NCI-H187 treated with DMSO at 0.1 percent for 48 hours (cell line): ENCODE results near the gene SMCO1.
"Not testable (repeated sequence)": the region's sequence is repeated elsewhere in the genome, so short reads cannot be mapped to it uniquely, and the experiment has no call there.

Source experiments
- DNase-seq: peaks from one replicate; lab custom pipeline; 2025; lab: John Stamatoyannopoulos, UW

Gene SMCO1

GRCh38 chr3:196521291-196521690 is 6.1 kb upstream of the SMCO1 start:
- not testable (repeated sequence) for DNase-seq

GRCh38 chr3:196519718-196520082 is 4.6 kb upstream of the SMCO1 start:
- DNase-seq: no peak

- no peak for DNase-seq
Observed at GRCh38 chr3:196518966-196519717, 4.0 kb upstream of the SMCO1 start.

GRCh38 chr3:196517919-196518318 is 2.8 kb upstream of the SMCO1 start:
- DNase-seq: no peak

- no peak for DNase-seq
Observed at GRCh38 chr3:196517162-196517800, 2.1 kb upstream of the SMCO1 start.

GRCh38 chr3:196514350-196514716 is 813 bp downstream of the SMCO1 start:
- DNase-seq: no peak

- no peak for DNase-seq
Observed at GRCh38 chr3:196513697-196514349, 1.3 kb downstream of the SMCO1 start.

GRCh38 chr3:196511646-196512425 is 3.3 kb downstream of the SMCO1 start:
- DNase-seq: not testable (repeated sequence)

- DNase-seq: not testable (repeated sequence)
Observed at GRCh38 chr3:196511108-196511507, 4.0 kb downstream of the SMCO1 start.

GRCh38 chr3:196506687-196507086 is 8.5 kb downstream of the SMCO1 start:
- DNase-seq: no peak

GRCh38 chr3:196504556-196504955 is 10.6 kb downstream of the SMCO1 start:
- no peak for DNase-seq

GRCh38 chr3:196504077-196504398 is 11.1 kb downstream of the SMCO1 start:
- not testable (repeated sequence) for DNase-seq

- peak; percentile 68 for DNase-seq
Observed at GRCh38 chr3:196503196-196504076, 11.7 kb downstream of the SMCO1 start, which contains the start of gene RNF168. Gene RNF168, minus strand, starts transcription at chr3:196503768. Its CDS starts 595 bp downstream, at chr3:196503173.

- DNase-seq: no peak
Observed at GRCh38 chr3:196502775-196503195, 12.4 kb downstream of the SMCO1 start.

GRCh38 chr3:196501316-196502044 is 13.7 kb downstream of the SMCO1 start:
- DNase-seq: no peak

- DNase-seq: no peak
Observed at GRCh38 chr3:196499807-196500524, 15.2 kb downstream of the SMCO1 start.

GRCh38 chr3:196499061-196499460 is 16.1 kb downstream of the SMCO1 start:
- no peak for DNase-seq

GRCh38 chr3:196498297-196498696 is 16.8 kb downstream of the SMCO1 start:
- DNase-seq: no peak

- DNase-seq: no peak
Observed at GRCh38 chr3:196496183-196496582, 19.0 kb downstream of the SMCO1 start.

- DNase-seq: no peak
Observed at GRCh38 chr3:196493292-196493691, 21.9 kb downstream of the SMCO1 start.
